Stimulated activated CD4-positive, alpha-beta T cell treated with anti-CD3 and anti-CD28 coated beads, Interleukin-4, amount 100 ng/mL, for 4 hours (primary cell): ENCODE data around the gene P4HTM.
A peak's percentile ranks its signal among the peaks of the same experiment; 100 is the strongest.

Experiments used
- DNase-seq, 2 experiments: peaks; one replicate each; pipeline ENCODE4 v3.0.0-alpha.2; 2020

P4HTM gene

GRCh38 chr3:49012441-49013017 is 22.5 kb downstream of the P4HTM start:
- no peak for DNase-seq

GRCh38 chr3:49013113-49013737 is 23.2 kb downstream of the P4HTM start:
- DNase-seq = no peak

GRCh38 chr3:49013738-49014660 is 24.0 kb downstream of the P4HTM start:
- DNase-seq = peak in 1 of 2 experiments; percentile 38

GRCh38 chr3:49015072-49015471 is 25.0 kb downstream of the P4HTM start:
- no peak for DNase-seq

GRCh38 chr3:49015765-49016164 is 25.7 kb downstream of the P4HTM start:
- no peak for DNase-seq

GRCh38 chr3:49016414-49017228 is 26.6 kb downstream of the P4HTM start:
- no peak for DNase-seq

GRCh38 chr3:49017229-49017970 is 27.4 kb downstream of the P4HTM start:
- no peak for DNase-seq

GRCh38 chr3:49017971-49018706 is 28.1 kb downstream of the P4HTM start, which contains the start of gene DALRD3:
DALRD3 (minus strand) TSS chr3:49018580; CDS start chr3:49018564, 16 bp downstream.
- DNase-seq = peak; percentile 39 to 54

GRCh38 chr3:49018707-49019006 is 28.6 kb downstream of the P4HTM start:
- DNase-seq = no peak

- no peak for DNase-seq
Observed at GRCh38 chr3:49019941-49020329, 29.9 kb downstream of the P4HTM start.

- no peak for DNase-seq
Observed at GRCh38 chr3:49020330-49021212, 30.5 kb downstream of the P4HTM start.

- peak; percentile 97 to 99 for DNase-seq
Observed at GRCh38 chr3:49021213-49021812, 31.3 kb downstream of the P4HTM start.

GRCh38 chr3:49021813-49022687 is 32.0 kb downstream of the P4HTM start, which contains the start of gene NDUFAF3:
NDUFAF3 (plus strand) TSS chr3:49022121; CDS start chr3:49022145, 24 bp downstream.
- peak; percentile 86 to 92 for DNase-seq

- no peak for DNase-seq
Observed at GRCh38 chr3:49022688-49023171, 32.7 kb downstream of the P4HTM start.

- DNase-seq = no peak
Observed at GRCh38 chr3:49023775-49024174, 33.7 kb downstream of the P4HTM start.

GRCh38 chr3:49024449-49024848 is 34.4 kb downstream of the P4HTM start:
- no peak for DNase-seq

- no peak for DNase-seq
Observed at GRCh38 chr3:49025005-49025792, 35.2 kb downstream of the P4HTM start.
